CD14-positive monocyte (primary cell): ENCODE measurements around the gene ATAD2B. TPM values are rescaled to one million over a fixed set of nuclear protein-coding genes. Genes with fewer than 3 reads are reported as not detected.

Source experiments
- DNase-seq, 3 donors: peaks; one replicate each; pipeline ENCODE4 v3.0.0-alpha.2; 2011 to 2022
- H2AFZ ChIP-seq: 2 replicates; pipeline ENCODE4 v1.6.0; 2012; ENCODE audit warnings: mild to moderate bottlenecking, low read depth, low read length, inconsistent platforms; ENCODE audit not compliant: insufficient read depth, poor library complexity, severe bottlenecking
- H3K27ac ChIP-seq, 2 donors: 1 replicate in 1 of 2; 2 replicates in 1 of 2; pipeline ENCODE4 v1.5.1; 2012 to 2013; ENCODE audit warnings: low read length in 2 of 2, control low read depth in 1 of 2, inconsistent platforms in 1 of 2, low read depth in 1 of 2, mild to moderate bottlenecking in 1 of 2
- H3K27me3 ChIP-seq, 2 donors: one replicate each; pipeline versions ENCODE4 v1.6.0 to v1.6.1; 2011 to 2013; ENCODE audit warnings: low read length in 2 of 2; ENCODE audit not compliant: control insufficient read depth in 2 of 2, insufficient read depth in 2 of 2
- H3K36me3 ChIP-seq, 2 donors: replicated peaks in 1 of 2; 1 replicate in 1 of 2; 2 replicates in 1 of 2; pipeline versions ENCODE4 v1.5.1 to v1.6.1; 2012 to 2013; ENCODE audit warnings: low read length in 2 of 2, control low read depth in 1 of 2, inconsistent platforms in 1 of 2, mild to moderate bottlenecking in 1 of 2; ENCODE audit not compliant: insufficient read depth in 2 of 2, control insufficient read depth in 1 of 2
- H3K4me1 ChIP-seq, 2 donors: 1 replicate in 1 of 2; 2 replicates in 1 of 2; pipeline versions ENCODE4 v1.5.1 to v1.6.1; 2012 to 2013; ENCODE audit warnings: low read length in 2 of 2, control low read depth in 1 of 2, inconsistent platforms in 1 of 2, mild to moderate bottlenecking in 1 of 2, moderate library complexity in 1 of 2; ENCODE audit not compliant: insufficient read depth in 2 of 2, control insufficient read depth in 1 of 2
- H3K4me2 ChIP-seq: replicated peaks from 2 replicates; pipeline ENCODE3; 2012; ENCODE audit warnings: low read length, moderate library complexity, mild to moderate bottlenecking; ENCODE audit not compliant: poor library complexity, severe bottlenecking; ENCODE audit errors: extremely low read depth
- H3K4me3 ChIP-seq, 3 experiments: fragments of 200-600 bp in 1 of 3; sonication (generic) in 1 of 3; replicated peaks in 1 of 3; 1 replicate in 2 of 3; 2 replicates in 1 of 3; pipeline ENCODE4 v1.5.1; 2011 to 2013; ENCODE audit warnings: low read length in 3 of 3, mild to moderate bottlenecking in 3 of 3, control low read depth in 2 of 3, low read depth in 2 of 3, inconsistent platforms in 1 of 3, moderate library complexity in 1 of 3
- H3K79me2 ChIP-seq: 2 replicates; pipeline ENCODE4 v1.6.0; 2012; ENCODE audit warnings: mild to moderate bottlenecking, control low read depth, inconsistent platforms, low read length, moderate library complexity; ENCODE audit not compliant: insufficient read depth
- H3K9ac ChIP-seq: 2 replicates; pipeline ENCODE4 v1.6.0; 2017; ENCODE audit warnings: low read length, mild to moderate bottlenecking; ENCODE audit not compliant: insufficient read depth, poor library complexity, severe bottlenecking
- H3K9me3 ChIP-seq, 2 donors: replicated peaks in 1 of 2; 1 replicate in 1 of 2; 2 replicates in 1 of 2; pipeline versions ENCODE4 v1.5.1 to v1.6.1; 2012 to 2013; ENCODE audit warnings: low read length in 2 of 2, control low read depth in 1 of 2; ENCODE audit not compliant: control insufficient read depth in 1 of 2, insufficient read depth in 1 of 2
- H4K20me1 ChIP-seq: 2 replicates; pipeline ENCODE4 v1.6.0; 2012; ENCODE audit warnings: mild to moderate bottlenecking, low read length, control low read depth, moderate library complexity; ENCODE audit not compliant: insufficient read depth
- H3K27ac Mint-ChIP-seq, 7 donors: one replicate each; pipeline ENCODE4 v1.8.0; 2020; ENCODE audit warnings: mild to moderate bottlenecking in 7 of 7, mixed read lengths in 7 of 7, moderate library complexity in 6 of 7, inconsistent platforms in 2 of 7
- H3K27me3 Mint-ChIP-seq, 3 donors: one replicate each; pipeline ENCODE4 v1.8.0; 2021 to 2022; ENCODE audit warnings: low read depth in 3 of 3, mild to moderate bottlenecking in 3 of 3, mixed read lengths in 3 of 3, moderate library complexity in 3 of 3, inconsistent platforms in 1 of 3
- H3K36me3 Mint-ChIP-seq, 2 donors: one replicate each; pipeline ENCODE4 v1.8.0; 2020; ENCODE audit warnings: mixed read lengths in 2 of 2, inconsistent platforms in 1 of 2, mild to moderate bottlenecking in 1 of 2
- H3K4me1 Mint-ChIP-seq: one replicate; pipeline ENCODE4 v1.8.0; 2020; ENCODE audit warnings: mild to moderate bottlenecking, mixed read lengths
- H3K4me3 Mint-ChIP-seq, 2 donors: one replicate each; pipeline ENCODE4 v1.8.0; 2020; ENCODE audit warnings: mild to moderate bottlenecking in 2 of 2, mixed read lengths in 2 of 2, moderate library complexity in 1 of 2
- H3K9me3 Mint-ChIP-seq, 7 donors: one replicate each; pipeline ENCODE4 v1.8.0; 2020 to 2022; ENCODE audit warnings: mixed read lengths in 7 of 7, mild to moderate bottlenecking in 6 of 7, moderate library complexity in 6 of 7, inconsistent platforms in 2 of 7
- WGBS: methylation state at CpG from one replicate; pipeline ENCODE4 v1.1.5; 2013; ENCODE audit warnings: missing lambda C conversion rate; ENCODE audit not compliant: insufficient coverage; 5-methylcytosine and 5-hydroxymethylcytosine counted together
- intact Hi-C, 2 donors: fragments of 100-400 bp; cut with micrococcal nuclease; formaldehyde crosslinking; loops; one replicate each; pipeline versions ENCODE4 v1.15.0 to v1.15.1; 2023
- polyA plus RNA-seq, 3 donors: library from polyadenylated mRNA; depleted of rRNA in 1 of 3; unstranded in 2 of 3; stranded (reverse) in 1 of 3; fragments of 300-500 nt in 2 of 3; fragments of >200 nt in 1 of 3; fragmentation: Illumina TruSeq in 2 of 3; gene quantifications; 1 replicate in 2 of 3; 2 replicates in 1 of 3; pipeline ENCODE4 v1.2.3, GENCODE V29; 2012 to 2021
- TF ChIP-seq, protein P1 (sequence below): fragments of 200-600 bp; IDR thresholded peaks from one replicate; pipeline ENCODE4 v1.8.0; 2022; ENCODE audit warnings: antibody characterized with exemption, mild to moderate bottlenecking

ATAD2B gene
- polyA plus RNA-seq, 3 donors, result 4.9 to 12.1 (median 7.2) TPM

GRCh38 chr2:23843051-23843976 is 83.6 kb downstream of the ATAD2B start:
- WGBS, result 94% methylated on average over 4 of the region's 7 CpGs
- H3K27ac Mint-ChIP-seq, result peak overlapping the region in 2 of 7 donors; percentile 37 to 79

GRCh38 chr2:23839919-23840578 is 86.9 kb downstream of the ATAD2B start:
- peaks cover 0 to 5% of the 10 kb centered on the region in 2 donors for H3K9me3 ChIP-seq
- no peaks in the 10 kb centered on the region for H3K4me1 ChIP-seq
- no peaks in the 10 kb centered on the region for H3K79me2 ChIP-seq
- Mint-ChIP-seq H3K4me3 (no peak overlapping the region), H3K27ac (no peak overlapping the region), H3K4me1 (no peaks in the 10 kb centered on the region), H3K9me3 (peaks cover 0 to 5% (median 0%) of the 10 kb centered on the region in 7 donors), H3K36me3 (peaks cover 55 to 76% of the 10 kb centered on the region in 2 donors), H3K27me3 (no peaks in the 10 kb centered on the region)
- TF ChIP-seq, protein P1, sequence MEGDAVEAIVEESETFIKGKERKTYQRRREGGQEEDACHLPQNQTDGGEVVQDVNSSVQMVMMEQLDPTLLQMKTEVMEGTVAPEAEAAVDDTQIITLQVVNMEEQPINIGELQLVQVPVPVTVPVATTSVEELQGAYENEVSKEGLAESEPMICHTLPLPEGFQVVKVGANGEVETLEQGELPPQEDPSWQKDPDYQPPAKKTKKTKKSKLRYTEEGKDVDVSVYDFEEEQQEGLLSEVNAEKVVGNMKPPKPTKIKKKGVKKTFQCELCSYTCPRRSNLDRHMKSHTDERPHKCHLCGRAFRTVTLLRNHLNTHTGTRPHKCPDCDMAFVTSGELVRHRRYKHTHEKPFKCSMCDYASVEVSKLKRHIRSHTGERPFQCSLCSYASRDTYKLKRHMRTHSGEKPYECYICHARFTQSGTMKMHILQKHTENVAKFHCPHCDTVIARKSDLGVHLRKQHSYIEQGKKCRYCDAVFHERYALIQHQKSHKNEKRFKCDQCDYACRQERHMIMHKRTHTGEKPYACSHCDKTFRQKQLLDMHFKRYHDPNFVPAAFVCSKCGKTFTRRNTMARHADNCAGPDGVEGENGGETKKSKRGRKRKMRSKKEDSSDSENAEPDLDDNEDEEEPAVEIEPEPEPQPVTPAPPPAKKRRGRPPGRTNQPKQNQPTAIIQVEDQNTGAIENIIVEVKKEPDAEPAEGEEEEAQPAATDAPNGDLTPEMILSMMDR, result no peak
- peaks cover 30 to 78% of the 10 kb centered on the region in 2 donors for H3K36me3 ChIP-seq
- no peak for DNase-seq
- H3K9ac ChIP-seq, result no peak overlapping the region
- no peak overlapping the region for H3K4me2 ChIP-seq
- WGBS, result 100% methylated on average over 1 of the region's 3 CpGs
- peaks cover 20% of the 10 kb centered on the region for H4K20me1 ChIP-seq
- no peak overlapping the region for H3K4me3 ChIP-seq
- H3K27ac ChIP-seq, result no peak overlapping the region
- H2AFZ ChIP-seq, result no peak overlapping the region
- intact Hi-C loops, result no loop called here
- no peaks in the 10 kb centered on the region for H3K27me3 ChIP-seq

More at GRCh38 chr2:23843051-23843976, 83.6 kb downstream of the ATAD2B start:
- Histone ChIP-seq H4K20me1 (peaks cover 20% of the 10 kb centered on the region), H3K9me3 (no peaks in the 10 kb centered on the region), H3K36me3 (peaks cover 13 to 56% of the 10 kb centered on the region in 2 donors), H3K79me2 (no peaks in the 10 kb centered on the region), H3K4me1 (no peaks in the 10 kb centered on the region), H3K4me3 (no peak overlapping the region), H2AFZ (no peak overlapping the region), H3K9ac (no peak overlapping the region), H3K4me2 (no peak overlapping the region), H3K27ac (no peak overlapping the region), H3K27me3 (no peaks in the 10 kb centered on the region)
- TF ChIP-seq, protein P1, result no peak
- peaks cover 0 to 5% (median 0%) of the 10 kb centered on the region in 7 donors for H3K9me3 Mint-ChIP-seq
- intact Hi-C loops, result no loop called here
- no peak overlapping the region for H3K4me3 Mint-ChIP-seq
- no peak for DNase-seq
- peaks cover 0 to 1% (median 0%) of the 10 kb centered on the region in 3 donors for H3K27me3 Mint-ChIP-seq
- peaks cover 42 to 68% of the 10 kb centered on the region in 2 donors for H3K36me3 Mint-ChIP-seq
- H3K4me1 Mint-ChIP-seq, result no peaks in the 10 kb centered on the region
